Measurements from ENCODE around the gene MARCHF10. TPM values are rescaled to one million over a fixed set of nuclear protein-coding genes. Genes with fewer than 3 reads are reported as not detected.
"Not testable (repeated sequence)": the region's sequence is repeated elsewhere in the genome, so short reads cannot be mapped to it uniquely, and the experiment has no call there.

Gene MARCHF10
- total RNA-seq, 1 experiment from 2014 or later, result 0.39 TPM

GRCh38 chr17:62840871-62841270 is 32.8 kb upstream of the MARCHF10 start:
- in situ Hi-C loops (cut with HindIII; ENCODE audit: low pct_unique_long_range_greater_than_20kb, low sequenced_read_pairs), result no loop called here

GRCh38 chr17:62833816-62834215 is 25.7 kb upstream of the MARCHF10 start:
- CTCF ChIA-PET; H3K4me3 ChIP-seq (ENCODE audit: low read depth in 2 of 2, low read length in 2 of 2); H3K9me3 ChIP-seq (ENCODE audit: control insufficient read depth, insufficient read depth, low read depth, low read length); BruUV-seq (replicated peaks); H3K4me1 ChIP-seq (ENCODE audit: control insufficient read depth, insufficient read depth, low read length); in situ Hi-C loops (cut with HindIII; ENCODE audit: low pct_unique_long_range_greater_than_20kb, low sequenced_read_pairs); POLR2A ChIA-PET; DNase-seq (ENCODE audit: low read depth, low spot score); H3K27ac ChIP-seq (ENCODE audit: low read length); ATAC-seq; H3K27me3 ChIP-seq (ENCODE audit: control insufficient read depth, insufficient read depth, low read length); H3K36me3 ChIP-seq (ENCODE audit: control insufficient read depth, insufficient read depth, low read length); intact Hi-C loops (cut with micrococcal nuclease; ENCODE audit: unreplicated experiment): not testable (repeated sequence)

More at GRCh38 chr17:62840871-62841270, 32.8 kb upstream of the MARCHF10 start:
- BruUV-seq (replicated peaks), result no TSS peak
- ChIA-PET POLR2A (no interaction called here), CTCF (no interaction called here)
- intact Hi-C loops (cut with micrococcal nuclease; ENCODE audit: unreplicated experiment), result no loop called here
- H3K36me3 ChIP-seq (ENCODE audit: control insufficient read depth, insufficient read depth, low read length), result no peaks in the 10 kb centered on the region
- H3K4me1 ChIP-seq (ENCODE audit: control insufficient read depth, insufficient read depth, low read length), result no peaks in the 10 kb centered on the region
- no peak for DNase-seq (ENCODE audit: low read depth, low spot score)
- TF ChIP-seq CTCF (IDR thresholded peaks at IDR 0.05) (no peak), REST (IDR thresholded peaks at IDR 0.05; ENCODE audit: insufficient read depth in 1 of 2, low read depth in 2 of 2, low read length in 1 of 2) (no peak), SIN3A (IDR thresholded peaks at IDR 0.05; ENCODE audit: borderline replicate concordance, insufficient read depth, low read depth, low read length) (no peak), POLR2AphosphoS5 (IDR thresholded peaks at IDR 0.05; ENCODE audit: low read depth, low read length) (no peak), TCF7L2 (IDR thresholded peaks at IDR 0.05; ENCODE audit: low read depth, low read length) (no peak)
- H3K27ac ChIP-seq (ENCODE audit: low read length), result no peak overlapping the region
- H3K27me3 ChIP-seq (ENCODE audit: control insufficient read depth, insufficient read depth, low read length), result no peaks in the 10 kb centered on the region
- no peaks in the 10 kb centered on the region; the same call in 1 of the 2 replicates for H3K9me3 ChIP-seq (ENCODE audit: control insufficient read depth, insufficient read depth, low read depth, low read length)
- no peak for ATAC-seq
- H3K4me3 ChIP-seq (ENCODE audit: low read depth in 2 of 2, low read length in 2 of 2), result no peak overlapping the region

GRCh38 chr17:62832405-62832804 is 24.3 kb upstream of the MARCHF10 start:
- H3K27ac ChIP-seq (ENCODE audit: low read length), result no peak overlapping the region
- ATAC-seq, result no peak
- in situ Hi-C loops (cut with HindIII; ENCODE audit: low pct_unique_long_range_greater_than_20kb, low sequenced_read_pairs), result no loop called here
- H3K27me3 ChIP-seq (ENCODE audit: control insufficient read depth, insufficient read depth, low read length), result no peaks in the 10 kb centered on the region
- DNase-seq (ENCODE audit: low read depth, low spot score), result no peak
- H3K36me3 ChIP-seq (ENCODE audit: control insufficient read depth, insufficient read depth, low read length), result no peaks in the 10 kb centered on the region
- no peak overlapping the region for H3K4me3 ChIP-seq (ENCODE audit: low read depth in 2 of 2, low read length in 2 of 2)
- BruUV-seq (replicated peaks), result no TSS peak
- H3K9me3 ChIP-seq (ENCODE audit: control insufficient read depth, insufficient read depth, low read depth, low read length), result no peaks in the 10 kb centered on the region; the same call in 1 of the 2 replicates
- ChIA-PET CTCF (no interaction called here), POLR2A (no interaction called here)
- H3K4me1 ChIP-seq (ENCODE audit: control insufficient read depth, insufficient read depth, low read length), result peaks cover 12% of the 10 kb centered on the region; the same call in 1 of the 2 replicates
- intact Hi-C loops (cut with micrococcal nuclease; ENCODE audit: unreplicated experiment), result no loop called here
- TF ChIP-seq TCF7L2 (IDR thresholded peaks at IDR 0.05; ENCODE audit: low read depth, low read length), result no peak
- TF ChIP-seq SIN3A (IDR thresholded peaks at IDR 0.05; ENCODE audit: borderline replicate concordance, insufficient read depth, low read depth, low read length), result no peak
- TF ChIP-seq REST (IDR thresholded peaks at IDR 0.05; ENCODE audit: insufficient read depth in 1 of 2, low read depth in 2 of 2, low read length in 1 of 2), result no peak

GRCh38 chr17:62831066-62831465 is 23.0 kb upstream of the MARCHF10 start:
- CTCF ChIA-PET, result not testable (repeated sequence)

More at GRCh38 chr17:62831066-62831465, 23.0 kb upstream of the MARCHF10 start:
- H3K4me3 ChIP-seq (ENCODE audit: low read depth in 2 of 2, low read length in 2 of 2); in situ Hi-C loops (cut with HindIII; ENCODE audit: low pct_unique_long_range_greater_than_20kb, low sequenced_read_pairs); H3K27me3 ChIP-seq (ENCODE audit: control insufficient read depth, insufficient read depth, low read length); intact Hi-C loops (cut with micrococcal nuclease; ENCODE audit: unreplicated experiment); H3K36me3 ChIP-seq (ENCODE audit: control insufficient read depth, insufficient read depth, low read length); DNase-seq (ENCODE audit: low read depth, low spot score); ATAC-seq; BruUV-seq (replicated peaks); H3K27ac ChIP-seq (ENCODE audit: low read length); H3K9me3 ChIP-seq (ENCODE audit: control insufficient read depth, insufficient read depth, low read depth, low read length); POLR2A ChIA-PET: not testable (repeated sequence)
- H3K4me1 ChIP-seq (ENCODE audit: control insufficient read depth, insufficient read depth, low read length), result peaks cover 17% of the 10 kb centered on the region; the same call in 1 of the 2 replicates

All from Panc1 (cell line).